ENCODE data around the gene GNG2. TPM values are rescaled to one million over a fixed set of nuclear protein-coding genes. Genes with fewer than 3 reads are reported as not detected.

GNG2 gene
- total RNA-seq = 8.8 and 9.3 TPM in 2 replicates
- long read RNA-seq, transcript GNG2-213 (4 exons, 2,125 nt) = major isoform, 8 of 13 reads
- long read RNA-seq, partial matches to known transcripts = 0 of 13 reads
- long read RNA-seq, other reads (novel, unspliced or antisense) = 3 of 13 reads

- TF ChIP-seq, protein P1, sequence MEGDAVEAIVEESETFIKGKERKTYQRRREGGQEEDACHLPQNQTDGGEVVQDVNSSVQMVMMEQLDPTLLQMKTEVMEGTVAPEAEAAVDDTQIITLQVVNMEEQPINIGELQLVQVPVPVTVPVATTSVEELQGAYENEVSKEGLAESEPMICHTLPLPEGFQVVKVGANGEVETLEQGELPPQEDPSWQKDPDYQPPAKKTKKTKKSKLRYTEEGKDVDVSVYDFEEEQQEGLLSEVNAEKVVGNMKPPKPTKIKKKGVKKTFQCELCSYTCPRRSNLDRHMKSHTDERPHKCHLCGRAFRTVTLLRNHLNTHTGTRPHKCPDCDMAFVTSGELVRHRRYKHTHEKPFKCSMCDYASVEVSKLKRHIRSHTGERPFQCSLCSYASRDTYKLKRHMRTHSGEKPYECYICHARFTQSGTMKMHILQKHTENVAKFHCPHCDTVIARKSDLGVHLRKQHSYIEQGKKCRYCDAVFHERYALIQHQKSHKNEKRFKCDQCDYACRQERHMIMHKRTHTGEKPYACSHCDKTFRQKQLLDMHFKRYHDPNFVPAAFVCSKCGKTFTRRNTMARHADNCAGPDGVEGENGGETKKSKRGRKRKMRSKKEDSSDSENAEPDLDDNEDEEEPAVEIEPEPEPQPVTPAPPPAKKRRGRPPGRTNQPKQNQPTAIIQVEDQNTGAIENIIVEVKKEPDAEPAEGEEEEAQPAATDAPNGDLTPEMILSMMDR (IDR thresholded peaks at IDR 0.05; ENCODE audit: unreplicated experiment) = no peak
- H3K36me3 Mint-ChIP-seq (ENCODE audit: insufficient read depth) = no peaks in the 10 kb centered on the region
- H3K4me3 Mint-ChIP-seq (ENCODE audit: low read depth) = peak within 1 kb of the TSS; percentile 65
- H3K4me1 Mint-ChIP-seq (ENCODE audit: low read depth) = peaks cover 14% of the 10 kb centered on the region
- H3K27me3 Mint-ChIP-seq = peaks cover 73% of the 10 kb centered on the region
- DNase-seq (ENCODE audit: low spot score, unreplicated experiment) = peak; percentile 37
- peak within 1 kb of the TSS; percentile 14 for H3K27ac Mint-ChIP-seq
- no peaks in the 10 kb centered on the region for H3K9me3 Mint-ChIP-seq (ENCODE audit: low read depth)
These were observed at the start of gene GNG2 for GRCh38 chr14:51860164-51860824. TSS of gene GNG2 (plus strand) at chr14:51860612. CDS start at chr14:51950679, 90,067 bp downstream.

DNA sequence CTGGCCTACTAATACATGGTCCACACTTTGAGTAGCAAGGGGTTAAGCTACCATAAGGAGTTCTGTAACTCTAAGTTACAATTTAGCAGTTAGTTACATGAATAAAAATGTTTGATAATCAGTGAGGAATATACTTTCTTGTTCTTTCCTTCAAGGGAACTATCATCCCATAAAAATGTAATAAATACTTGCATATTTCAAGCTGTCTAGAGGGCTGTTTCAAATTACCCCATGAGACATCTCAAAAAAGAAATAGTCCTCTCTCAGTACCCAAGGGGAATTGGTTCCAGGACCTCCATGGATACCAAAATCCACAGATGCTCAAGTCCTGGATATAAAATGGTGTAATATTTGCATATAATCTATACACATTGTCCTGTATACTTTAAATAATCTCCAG lies 48.7 kb upstream of the GNG2 start:
- Mint-ChIP-seq H3K36me3 (ENCODE audit: insufficient read depth) (no peaks in the 10 kb centered on the region), H3K4me3 (ENCODE audit: low read depth) (no peak overlapping the region), H3K27me3 (peaks cover 5% of the 10 kb centered on the region), H3K4me1 (ENCODE audit: low read depth) (no peaks in the 10 kb centered on the region), H3K9me3 (ENCODE audit: low read depth) (no peaks in the 10 kb centered on the region), H3K27ac (no peak overlapping the region)
- TF ChIP-seq, protein P1 (IDR thresholded peaks at IDR 0.05; ENCODE audit: unreplicated experiment) = no peak
- DNase-seq (ENCODE audit: low spot score, unreplicated experiment) = no peak

- TF ChIP-seq, protein P1 (IDR thresholded peaks at IDR 0.05; ENCODE audit: unreplicated experiment) = no peak
- no peak for DNase-seq (ENCODE audit: low spot score, unreplicated experiment)
- H3K27ac Mint-ChIP-seq = no peak overlapping the region
- no peak overlapping the region for H3K4me3 Mint-ChIP-seq (ENCODE audit: low read depth)
- no peaks in the 10 kb centered on the region for H3K36me3 Mint-ChIP-seq (ENCODE audit: insufficient read depth)
- H3K4me1 Mint-ChIP-seq (ENCODE audit: low read depth) = no peaks in the 10 kb centered on the region
- H3K27me3 Mint-ChIP-seq = peaks cover 16% of the 10 kb centered on the region
- H3K9me3 Mint-ChIP-seq (ENCODE audit: low read depth) = no peaks in the 10 kb centered on the region
These were observed 44.4 kb upstream of the GNG2 start for GRCh38 chr14:51816031-51816430.

GRCh38 chr14:51817326-51817725 lies 43.1 kb upstream of the GNG2 start:
- Mint-ChIP-seq H3K27ac (no peak overlapping the region), H3K4me3 (ENCODE audit: low read depth) (no peak overlapping the region), H3K4me1 (ENCODE audit: low read depth) (peaks cover 1% of the 10 kb centered on the region), H3K27me3 (peaks cover 16% of the 10 kb centered on the region), H3K36me3 (ENCODE audit: insufficient read depth) (no peaks in the 10 kb centered on the region), H3K9me3 (ENCODE audit: low read depth) (no peaks in the 10 kb centered on the region)
- TF ChIP-seq, protein P1 (IDR thresholded peaks at IDR 0.05; ENCODE audit: unreplicated experiment) = no peak
- no peak for DNase-seq (ENCODE audit: low spot score, unreplicated experiment)

DNA sequence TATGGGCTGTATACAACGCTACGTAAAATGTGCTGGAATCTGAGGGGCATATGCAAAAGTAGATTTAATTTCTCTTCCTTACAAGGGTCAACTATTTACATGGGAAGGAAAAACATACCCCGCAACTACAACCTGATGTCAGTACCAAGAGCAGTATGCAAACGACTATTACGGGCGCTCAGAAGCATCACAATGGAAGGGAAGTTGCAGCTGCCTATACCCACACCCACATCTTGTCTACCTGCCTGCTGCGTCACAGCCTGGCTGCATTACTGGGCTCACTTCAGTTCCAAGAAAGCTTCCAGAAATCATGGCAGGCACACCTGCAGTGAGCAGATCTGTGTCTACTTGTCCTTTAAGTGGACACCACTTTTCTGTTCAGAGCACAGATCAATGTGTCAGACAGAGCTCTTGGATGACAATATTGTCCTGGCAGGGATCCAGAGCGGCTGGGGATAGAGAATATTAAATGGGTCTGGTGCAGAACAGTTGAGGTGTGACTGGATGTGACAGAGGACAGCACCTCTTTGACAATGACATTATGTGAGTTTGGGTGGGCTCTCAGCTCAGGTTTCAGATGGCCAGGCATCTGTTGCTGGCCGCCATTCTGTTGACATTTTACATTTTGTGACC lies 41.5 kb upstream of the GNG2 start:
- H3K27ac Mint-ChIP-seq = no peak overlapping the region
- H3K9me3 Mint-ChIP-seq (ENCODE audit: low read depth) = no peaks in the 10 kb centered on the region
- DNase-seq (ENCODE audit: low spot score, unreplicated experiment) = no peak
- peaks cover 1% of the 10 kb centered on the region for H3K4me1 Mint-ChIP-seq (ENCODE audit: low read depth)
- TF ChIP-seq, protein P1 (IDR thresholded peaks at IDR 0.05; ENCODE audit: unreplicated experiment) = no peak
- no peak overlapping the region for H3K4me3 Mint-ChIP-seq (ENCODE audit: low read depth)
- no peaks in the 10 kb centered on the region for H3K36me3 Mint-ChIP-seq (ENCODE audit: insufficient read depth)
- H3K27me3 Mint-ChIP-seq = peaks cover 16% of the 10 kb centered on the region

Data from progenitor cell of endocrine pancreas (in vitro differentiated cells).